NK-92 (cell line): Measurements from ENCODE around the gene DOCK2.
"Not testable (repeated sequence)": the region's sequence is repeated elsewhere in the genome, so short reads cannot be mapped to it uniquely, and the experiment has no call there.

Experiments used
- DNase-seq: peaks from one replicate; lab custom pipeline; 2025; ENCODE audit not compliant: unreplicated experiment; lab: John Stamatoyannopoulos, UW

Gene DOCK2

GRCh38 chr5:169753795-169754194, 116.7 kb downstream of the DOCK2 start:
- DNase-seq: no peak

- no peak for DNase-seq
Measured at GRCh38 chr5:169754737-169755136, 117.7 kb downstream of the DOCK2 start.

GRCh38 chr5:169756071-169756765, 119.1 kb downstream of the DOCK2 start:
- no peak for DNase-seq

GRCh38 chr5:169757016-169757415, 119.9 kb downstream of the DOCK2 start:
- DNase-seq: no peak

GRCh38 chr5:169758886-169759285, 121.8 kb downstream of the DOCK2 start:
- no peak for DNase-seq

- no peak for DNase-seq
Measured at GRCh38 chr5:169760229-169760628, 123.2 kb downstream of the DOCK2 start.

GRCh38 chr5:169762338-169763095, 125.4 kb downstream of the DOCK2 start:
- no peak for DNase-seq

- DNase-seq: no peak
Measured at GRCh38 chr5:169763376-169764017, 126.4 kb downstream of the DOCK2 start.

- DNase-seq: no peak
Measured at GRCh38 chr5:169764018-169764378, 126.9 kb downstream of the DOCK2 start.

- no peak for DNase-seq
Measured at GRCh38 chr5:169765176-169765996, 128.3 kb downstream of the DOCK2 start.

GRCh38 chr5:169766943-169767342, 129.9 kb downstream of the DOCK2 start:
- not testable (repeated sequence) for DNase-seq

- DNase-seq: no peak
Measured at GRCh38 chr5:169767938-169768337, 130.9 kb downstream of the DOCK2 start.

- DNase-seq: no peak
Measured at GRCh38 chr5:169768416-169768815, 131.3 kb downstream of the DOCK2 start.

GRCh38 chr5:169770109-169770508, 133.0 kb downstream of the DOCK2 start:
- DNase-seq: no peak

- DNase-seq: no peak
Measured at GRCh38 chr5:169772256-169772655, 135.2 kb downstream of the DOCK2 start.

GRCh38 chr5:169772688-169773087, 135.6 kb downstream of the DOCK2 start:
- no peak for DNase-seq

- no peak for DNase-seq
Measured at GRCh38 chr5:169777159-169777558, 140.1 kb downstream of the DOCK2 start.

GRCh38 chr5:169778622-169779596, 141.8 kb downstream of the DOCK2 start:
- DNase-seq: no peak

- no peak for DNase-seq
Measured at GRCh38 chr5:169781420-169782345, 144.6 kb downstream of the DOCK2 start.
